RKO (cell line): Measurements from ENCODE around the gene PITX2.
"Not testable (repeated sequence)": the region's sequence is repeated elsewhere in the genome, so short reads cannot be mapped to it uniquely, and the experiment has no call there.

Experiments used
- DNase-seq: peaks from one replicate; pipeline ENCODE4 v3.0.0-alpha.2; 2016; ENCODE audit warnings: low spot score

Gene PITX2

DNA sequence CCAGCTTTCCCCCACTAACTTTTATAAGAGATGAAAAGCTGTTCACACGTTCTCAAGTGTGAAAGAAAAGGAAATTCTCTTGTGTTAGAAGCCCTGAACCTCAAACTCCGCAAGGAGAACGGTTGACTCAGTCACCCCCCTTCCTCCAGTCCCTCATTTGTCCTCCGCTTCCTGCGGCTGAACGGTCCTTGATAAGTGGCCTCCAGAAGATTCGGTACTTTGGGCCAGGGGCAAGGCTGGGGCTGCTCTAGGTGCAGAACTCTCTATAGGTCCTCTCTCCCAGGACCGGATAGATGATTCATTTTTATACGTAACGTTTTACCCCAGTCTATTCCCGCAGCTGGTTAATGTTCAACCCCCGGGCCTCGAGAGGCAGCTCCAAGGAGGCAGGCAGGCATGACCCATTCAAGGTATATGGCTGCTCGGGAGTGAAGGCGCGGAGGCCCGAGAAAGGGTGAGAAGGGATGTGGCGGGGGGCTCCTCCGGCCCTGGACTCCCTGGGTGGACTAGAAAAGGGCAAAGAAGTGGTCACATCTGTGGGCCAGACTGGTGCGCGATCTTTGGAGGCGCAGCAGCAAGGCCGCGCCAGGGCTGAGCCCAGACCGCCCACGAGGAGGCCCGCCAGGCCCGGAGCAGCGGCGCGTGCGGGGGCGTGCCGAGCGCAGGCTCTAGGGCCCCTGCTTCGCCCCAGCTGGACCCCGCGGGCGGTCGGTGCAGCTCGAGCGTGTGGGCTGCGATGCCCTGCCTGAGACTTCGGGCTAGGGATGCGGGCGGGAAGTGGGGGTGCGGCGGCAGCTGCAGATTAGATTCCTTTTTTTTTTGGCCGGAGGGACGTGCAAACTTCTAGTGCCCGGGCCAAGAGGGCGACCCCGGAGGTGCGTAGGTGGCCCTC lies 11.7 kb downstream of the PITX2 start:
- no peak for DNase-seq

DNA sequence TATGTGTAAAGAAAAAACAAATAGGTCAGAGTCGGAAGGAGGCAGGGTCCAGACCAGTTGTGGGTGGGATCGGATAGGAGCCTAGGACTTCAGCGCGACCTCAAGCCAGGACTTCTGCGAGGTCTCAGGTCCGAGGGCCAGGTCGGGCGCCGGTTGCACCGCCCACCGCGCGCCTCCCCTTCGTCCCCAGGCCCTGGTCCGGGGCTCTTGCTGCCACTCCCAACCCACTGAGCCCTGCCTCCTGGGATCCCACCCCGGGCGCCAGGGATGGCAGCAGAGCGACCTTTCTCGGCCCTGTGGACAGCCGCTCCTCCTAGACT lies 12.3 kb downstream of the PITX2 start:
- no peak for DNase-seq

DNA sequence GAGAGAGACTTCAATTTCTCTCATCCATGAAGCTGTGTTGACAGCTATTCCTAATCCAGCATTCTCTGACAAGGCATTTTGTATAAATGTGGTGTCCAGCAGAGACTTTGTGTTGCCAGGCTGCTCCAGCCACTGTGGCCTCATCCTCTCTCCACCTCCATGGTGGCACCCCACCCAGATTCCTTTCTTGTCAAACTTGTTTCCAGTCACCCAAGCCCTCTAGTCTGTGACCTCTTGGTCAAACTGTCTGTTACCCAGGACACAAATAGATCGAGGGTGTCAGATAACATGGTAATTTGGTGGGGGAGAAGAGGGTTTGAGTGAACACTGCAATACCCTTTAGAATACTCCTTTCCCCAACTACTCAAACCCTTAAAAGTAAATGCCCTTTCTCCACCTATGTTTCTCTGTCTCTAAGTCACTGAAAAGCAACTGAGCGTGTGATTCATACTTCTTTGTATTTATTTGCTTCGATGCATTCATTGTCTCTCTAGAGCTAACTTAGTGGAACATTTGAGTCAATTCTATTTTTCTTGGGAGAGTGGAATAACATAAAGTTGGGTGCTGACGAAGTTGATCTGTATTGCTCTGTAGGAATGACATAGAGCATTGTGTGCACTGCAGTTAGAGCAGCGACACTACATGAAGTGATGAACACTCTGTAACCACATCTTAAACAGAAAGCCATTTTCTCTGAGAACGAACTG lies 13.7 kb downstream of the PITX2 start:
- DNase-seq = no peak

DNA sequence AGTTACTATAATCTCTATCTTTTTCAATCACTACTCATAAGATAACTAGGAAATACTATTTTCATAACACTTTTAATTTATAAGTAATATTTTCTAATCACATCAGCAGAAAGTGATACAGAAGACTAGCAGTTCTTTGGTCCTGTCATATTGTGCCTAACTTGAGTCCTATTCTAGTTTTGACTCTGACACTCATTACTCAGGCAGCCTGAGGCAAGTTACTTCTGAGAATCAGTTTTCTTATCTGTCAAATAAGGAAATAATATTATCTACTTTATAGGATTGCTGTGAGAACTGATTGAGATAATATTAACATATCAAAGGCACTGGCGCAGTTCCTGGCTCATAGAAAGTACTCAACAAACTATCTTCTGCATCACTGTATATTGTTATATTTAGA lies 17.8 kb downstream of the PITX2 start:
- DNase-seq = no peak

DNA sequence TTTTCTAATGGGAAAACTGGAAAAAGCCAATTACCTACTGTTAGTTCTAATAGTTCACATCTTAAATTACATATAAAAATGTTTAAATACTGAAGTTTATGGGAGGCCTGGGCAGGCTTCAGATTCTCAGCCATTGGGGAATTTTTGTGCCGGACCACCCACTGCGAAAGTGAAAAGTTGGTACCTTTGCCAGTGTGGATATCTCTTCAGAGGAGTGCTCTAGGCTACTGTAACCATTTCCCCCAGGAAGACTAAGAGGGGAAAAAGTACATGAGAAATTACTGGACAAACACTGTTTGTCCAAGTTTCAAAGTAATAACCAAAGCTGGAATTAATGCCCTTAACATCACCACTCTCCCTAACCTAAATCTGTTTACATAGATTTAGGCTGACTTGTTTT lies 20.8 kb downstream of the PITX2 start:
- no peak for DNase-seq

DNA sequence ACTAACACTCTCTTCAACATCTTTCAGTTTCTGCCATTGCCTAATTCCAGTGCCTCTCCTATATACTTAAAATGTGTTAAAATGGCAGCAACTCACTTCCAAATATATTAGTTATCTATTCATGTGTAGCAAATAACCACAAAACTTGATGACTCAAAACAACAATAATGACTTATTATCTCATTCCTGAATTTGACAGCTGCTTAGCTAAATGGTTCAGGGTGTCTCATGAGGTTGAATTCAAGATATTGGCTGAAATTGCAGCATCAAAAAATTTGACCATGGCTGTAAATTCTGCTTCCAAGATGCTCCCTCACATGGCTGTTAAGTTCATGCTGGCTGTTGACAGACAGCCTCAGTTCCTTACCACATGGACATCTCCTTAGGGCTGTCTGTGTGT lies 25.3 kb downstream of the PITX2 start:
- DNase-seq = no peak

DNA sequence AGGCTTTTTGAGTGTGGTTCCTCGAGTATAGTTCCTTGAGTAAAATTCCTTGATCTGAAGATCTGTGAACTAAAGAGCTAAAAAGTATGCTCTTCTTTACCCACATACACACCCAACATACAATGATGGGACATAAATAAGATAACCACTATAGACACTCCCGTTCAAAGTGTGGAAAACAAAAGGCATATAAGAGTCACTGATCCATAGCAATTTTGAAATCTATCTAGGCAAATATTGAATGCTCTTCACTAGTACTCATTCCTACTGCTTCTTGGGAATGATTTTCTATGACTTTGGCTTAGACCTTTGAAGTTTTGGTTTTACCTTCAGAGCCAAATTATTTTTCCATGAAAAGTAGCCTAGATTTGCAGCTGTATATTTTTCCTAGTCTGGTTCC lies 26.4 kb downstream of the PITX2 start:
- DNase-seq = no peak

DNA sequence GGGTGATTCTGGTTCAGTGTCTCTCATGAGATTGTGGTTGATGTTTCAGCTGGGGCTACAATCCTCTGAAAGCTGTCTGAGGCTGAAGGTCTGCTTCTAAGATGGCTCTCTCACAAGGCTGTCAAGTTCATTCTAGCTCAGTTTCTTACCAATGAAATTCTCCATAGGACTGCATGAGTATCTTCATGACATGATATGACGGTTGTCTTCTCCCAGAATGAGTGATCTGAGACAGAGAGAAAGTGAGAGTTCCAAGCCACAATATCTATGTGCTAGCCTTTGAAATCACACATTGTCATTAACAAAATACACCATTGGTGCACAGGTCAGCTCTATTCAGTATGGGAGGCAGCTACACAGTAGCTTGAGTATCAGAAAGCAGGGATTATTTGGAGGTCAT lies 27.3 kb downstream of the PITX2 start:
- DNase-seq = no peak

DNA sequence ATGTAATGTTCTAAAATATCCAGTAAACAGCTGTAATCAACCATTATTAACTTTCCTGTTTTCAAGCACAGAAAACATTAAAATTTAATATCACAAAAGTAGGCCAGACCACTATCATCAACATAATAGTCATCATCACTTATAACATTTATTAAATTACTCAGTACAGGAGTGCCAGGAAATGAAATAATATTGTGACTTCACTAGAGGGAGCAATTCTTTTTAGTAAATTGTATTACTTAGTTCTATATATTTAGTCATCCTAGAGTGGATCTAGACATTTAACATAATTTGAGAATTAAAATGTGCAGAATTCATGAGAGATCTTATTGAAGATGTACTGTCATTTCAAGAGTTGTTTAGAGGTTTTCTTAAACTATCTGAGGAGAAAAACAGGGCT lies 33.6 kb downstream of the PITX2 start:
- peak; percentile 68 for DNase-seq

DNA sequence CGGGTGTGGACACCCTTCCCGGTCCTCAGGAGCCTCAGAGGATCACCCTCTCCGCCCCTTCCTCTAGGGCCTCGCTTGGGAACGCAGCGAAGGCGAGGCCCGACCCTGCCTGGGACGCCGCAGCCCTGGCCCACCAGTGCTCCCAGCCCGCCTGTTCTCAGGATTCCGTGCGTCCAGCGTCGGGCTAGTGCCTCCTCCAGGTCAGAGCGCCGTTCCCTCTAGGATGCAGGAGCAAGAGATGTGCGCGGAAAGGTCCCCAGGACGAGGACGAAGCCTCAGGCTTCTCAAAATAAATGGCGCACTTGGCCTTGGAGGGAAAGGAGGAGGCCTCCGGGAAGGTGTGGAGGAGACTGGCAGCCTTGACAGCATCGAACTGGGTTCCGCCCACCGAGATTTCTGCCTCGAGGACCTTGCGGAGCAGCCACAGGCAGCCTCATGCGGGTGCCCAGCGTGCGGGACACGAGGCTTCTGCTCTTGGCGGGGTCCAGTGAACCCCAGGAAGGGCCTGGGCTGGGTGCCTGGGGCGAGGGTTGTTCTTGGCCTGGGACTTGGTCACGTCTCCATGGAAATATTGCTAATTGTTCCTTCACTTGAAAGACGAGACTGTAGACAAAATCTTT lies 35.1 kb downstream of the PITX2 start:
- DNase-seq = no peak

DNA sequence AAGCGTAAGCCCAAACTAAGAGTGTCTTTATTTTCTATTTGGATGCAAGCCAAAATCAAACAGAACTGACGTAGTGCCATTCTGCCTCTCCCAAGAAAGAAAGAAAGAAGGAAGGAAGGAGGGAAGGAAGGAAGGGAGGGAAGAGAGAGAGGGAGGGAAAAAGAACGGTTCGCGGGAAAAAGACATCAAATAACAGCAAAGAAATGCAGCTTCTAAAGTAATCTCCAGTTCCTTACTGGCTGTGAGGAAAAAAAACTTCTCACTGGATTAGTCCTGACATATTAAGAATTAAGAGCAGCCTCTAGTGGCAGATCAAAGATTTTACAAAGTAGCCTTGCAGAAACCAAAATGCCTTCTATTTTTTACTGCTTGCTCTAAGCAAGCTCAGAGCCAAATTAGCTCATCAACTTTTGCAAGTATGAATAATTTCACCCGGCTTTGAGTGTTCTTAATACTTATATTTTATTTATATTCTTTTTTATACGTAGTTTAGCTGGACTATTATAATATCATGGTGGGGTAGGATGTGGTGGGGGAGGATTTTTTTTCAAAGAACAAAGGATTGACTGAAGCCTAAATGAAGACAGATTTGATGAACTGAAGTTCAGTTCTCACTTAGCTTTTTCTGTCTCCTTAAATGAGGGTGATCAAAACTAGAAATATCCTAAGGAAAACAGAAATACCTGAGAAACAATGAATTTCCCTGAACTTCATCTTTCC lies 36.6 kb downstream of the PITX2 start:
- peak; percentile 87 for DNase-seq

DNA sequence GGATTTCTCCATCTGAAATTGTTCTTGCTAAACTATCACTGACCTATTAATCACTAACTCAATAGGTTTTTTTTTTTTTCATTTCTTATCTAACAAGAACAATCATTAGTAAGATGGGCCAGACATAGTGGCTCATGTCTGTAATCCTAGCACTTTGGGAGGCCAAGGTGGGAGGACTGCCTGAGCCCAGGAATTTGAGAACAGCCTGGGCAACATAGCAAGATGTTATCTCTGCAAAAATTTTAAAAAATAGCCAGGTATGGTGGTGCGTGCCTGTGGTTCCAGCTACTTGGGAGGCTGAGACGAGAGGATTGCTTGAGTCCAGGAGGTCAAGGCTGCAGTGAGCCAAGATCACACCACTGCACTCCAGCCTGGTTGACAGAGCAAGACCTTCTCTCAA lies 46.2 kb downstream of the PITX2 start:
- not testable (repeated sequence) for DNase-seq
